Mesodermal cell (in vitro differentiated cells): ENCODE data around the gene PDE2A.

Experiments
- H3K27ac ChIP-seq: 2 replicates; pipeline ENCODE4 v1.7.0; 2013; ENCODE audit warnings: mild to moderate bottlenecking, low read depth, low read length, moderate library complexity; ENCODE audit not compliant: severe bottlenecking
- H3K36me3 ChIP-seq: 2 replicates; pipeline ENCODE4 v1.7.1; 2013; ENCODE audit warnings: mild to moderate bottlenecking, low read length, moderate library complexity; ENCODE audit not compliant: control insufficient read depth, insufficient read depth
- H3K4me1 ChIP-seq: one replicate; pipeline ENCODE4 v1.7.1; 2013; ENCODE audit warnings: mild to moderate bottlenecking, low read length; ENCODE audit not compliant: insufficient read depth, control insufficient read depth, poor library complexity, severe bottlenecking
- H3K4me3 ChIP-seq: 2 replicates; pipeline ENCODE4 v1.7.0; 2013; ENCODE audit warnings: low read length, control low read depth, mild to moderate bottlenecking; ENCODE audit not compliant: insufficient read depth, poor library complexity, severe bottlenecking; ENCODE audit errors: extremely low read depth
- H3K9me3 ChIP-seq: 2 replicates; pipeline ENCODE4 v1.7.1; 2013; ENCODE audit warnings: mild to moderate bottlenecking, low read length, moderate library complexity; ENCODE audit not compliant: control insufficient read depth
- WGBS, 2 experiments: methylation state at CpG; one replicate each; pipeline ENCODE4 v1.1.5; 2013; ENCODE audit warnings: missing lambda C conversion rate in 2 of 2; ENCODE audit not compliant: insufficient coverage in 2 of 2; 5-methylcytosine and 5-hydroxymethylcytosine counted together

PDE2A gene

DNA sequence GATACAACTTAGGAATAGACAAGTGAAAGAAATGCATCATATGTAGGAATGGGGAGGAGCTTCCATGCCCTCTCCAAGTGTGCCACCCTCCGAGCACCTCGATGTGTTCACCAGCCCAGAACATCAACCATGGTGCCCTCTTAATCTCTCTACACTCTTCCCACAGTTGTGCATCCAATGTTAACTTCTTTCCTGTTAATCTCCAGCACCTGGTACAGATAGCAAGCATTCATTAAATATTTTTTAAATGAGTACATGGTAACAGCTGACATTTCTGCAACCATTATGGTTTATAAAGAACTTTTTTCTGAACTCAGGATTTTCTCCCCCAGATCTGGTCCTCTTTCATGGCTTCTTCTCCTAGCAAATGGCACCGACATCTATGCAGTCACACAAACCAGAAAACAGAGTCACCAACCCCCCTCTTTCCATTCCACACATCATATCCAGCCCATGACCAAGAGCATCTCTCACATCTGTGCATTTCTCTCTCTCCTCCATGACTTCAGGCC is 121.8 kb downstream of the PDE2A start:
- H3K36me3 ChIP-seq: no peaks in the 10 kb centered on the region
- no peaks in the 10 kb centered on the region for H3K4me1 ChIP-seq
- H3K27ac ChIP-seq: no peak overlapping the region
- 90 to 100% methylated on average over 3 of the region's 3 CpGs for WGBS, 2 experiments
- H3K4me3 ChIP-seq: no peak overlapping the region
- no peaks in the 10 kb centered on the region for H3K9me3 ChIP-seq

DNA sequence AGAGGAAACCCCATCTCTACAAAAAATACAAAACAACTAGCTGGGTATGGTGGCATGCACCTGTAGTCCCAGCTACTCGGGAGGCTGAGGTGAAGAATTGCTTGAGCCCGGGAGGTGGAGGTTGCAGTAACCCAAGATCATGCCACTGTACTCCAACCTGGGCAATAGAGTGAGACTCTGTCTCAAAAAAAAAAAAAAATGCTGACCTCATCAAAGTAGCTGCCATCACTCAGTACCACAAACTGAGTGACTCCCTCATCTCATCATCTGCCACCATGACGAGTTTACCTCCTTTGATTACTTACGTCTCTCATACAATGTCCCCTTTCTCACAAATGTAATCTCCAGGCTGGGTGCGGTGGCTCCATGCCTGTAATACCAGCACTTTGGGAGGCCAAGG is 122.7 kb downstream of the PDE2A start:
- no peak overlapping the region for H3K27ac ChIP-seq
- no peaks in the 10 kb centered on the region for H3K9me3 ChIP-seq
- H3K36me3 ChIP-seq: no peaks in the 10 kb centered on the region
- H3K4me1 ChIP-seq: no peaks in the 10 kb centered on the region
- H3K4me3 ChIP-seq: no peak overlapping the region
- WGBS, 2 experiments: 88 to 94% methylated on average over 5 of the region's 5 CpGs

DNA sequence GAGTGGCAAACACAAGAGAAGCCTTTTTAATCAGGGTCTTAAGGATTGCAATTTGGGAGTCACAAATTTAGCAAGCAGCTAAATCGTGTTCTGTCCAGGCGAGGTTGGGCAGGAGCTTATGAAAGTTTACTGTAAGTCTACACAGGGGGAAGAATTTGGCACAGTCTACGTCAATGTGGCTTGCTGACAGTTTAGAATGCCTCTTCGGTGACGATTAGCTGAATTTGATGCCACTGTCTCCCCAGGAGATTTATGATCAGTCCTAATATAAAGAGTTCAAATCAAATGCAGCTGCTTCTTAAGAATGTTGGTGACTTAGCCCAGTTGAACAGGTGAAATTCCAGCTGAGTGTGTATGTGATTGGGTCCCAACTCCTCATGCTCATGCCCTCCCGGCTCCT is 125.8 kb downstream of the PDE2A start:
- no peak overlapping the region for H3K27ac ChIP-seq
- no peak overlapping the region for H3K4me3 ChIP-seq
- WGBS, 2 experiments: 89 to 100% methylated on average over 4 to 6 of the region's 6 CpGs
- H3K4me1 ChIP-seq: no peaks in the 10 kb centered on the region
- H3K9me3 ChIP-seq: no peaks in the 10 kb centered on the region
- no peaks in the 10 kb centered on the region for H3K36me3 ChIP-seq

DNA sequence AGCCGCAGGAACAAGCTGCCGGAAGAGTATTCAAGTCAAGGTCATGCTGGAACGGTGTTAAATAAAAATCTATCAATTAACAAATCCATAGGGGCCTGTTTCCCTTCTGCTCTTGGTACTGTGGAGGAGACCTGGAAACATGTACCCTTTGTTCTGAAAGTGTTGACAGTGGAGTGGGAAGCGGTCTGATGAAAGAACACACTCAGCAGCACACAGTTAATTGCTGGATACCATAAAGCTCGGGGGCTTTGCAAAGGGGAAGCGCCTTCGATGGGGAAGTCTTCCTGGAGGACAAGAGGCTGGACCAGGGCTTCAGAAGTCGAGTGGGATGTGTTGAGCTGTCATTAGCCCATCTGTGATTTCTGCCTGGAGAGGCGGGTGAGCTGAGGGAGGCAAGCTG is 127.4 kb downstream of the PDE2A start:
- Histone ChIP-seq H3K4me3 (no peak overlapping the region), H3K9me3 (no peaks in the 10 kb centered on the region), H3K36me3 (no peaks in the 10 kb centered on the region), H3K27ac (no peak overlapping the region), H3K4me1 (no peaks in the 10 kb centered on the region)
- WGBS, 2 experiments: 73 to 87% methylated on average over 5 to 6 of the region's 9 CpGs

DNA sequence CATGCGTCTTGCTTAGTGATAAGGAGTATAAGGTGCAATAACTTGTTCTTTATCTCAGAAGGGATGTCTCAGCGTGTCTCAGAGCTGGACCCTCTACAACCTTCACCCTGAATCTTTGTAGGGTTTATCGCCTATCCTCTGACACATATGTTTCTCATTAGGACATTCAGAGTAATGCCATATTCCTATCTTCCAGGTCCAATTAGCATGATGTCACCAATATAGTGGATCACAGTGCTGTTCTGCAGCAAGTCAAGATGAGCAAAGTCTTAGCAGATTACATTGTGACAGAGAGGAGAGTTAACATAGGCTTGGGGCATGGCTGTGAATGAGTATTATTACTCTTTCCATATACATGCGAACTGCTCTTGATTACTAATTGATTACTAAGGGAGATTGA is 129.6 kb downstream of the PDE2A start:
- WGBS, 2 experiments: 100% methylated on average over 1 to 2 of the region's 4 CpGs
- Histone ChIP-seq H3K9me3 (no peaks in the 10 kb centered on the region), H3K4me3 (no peak overlapping the region), H3K27ac (no peak overlapping the region), H3K4me1 (no peaks in the 10 kb centered on the region), H3K36me3 (no peaks in the 10 kb centered on the region)

DNA sequence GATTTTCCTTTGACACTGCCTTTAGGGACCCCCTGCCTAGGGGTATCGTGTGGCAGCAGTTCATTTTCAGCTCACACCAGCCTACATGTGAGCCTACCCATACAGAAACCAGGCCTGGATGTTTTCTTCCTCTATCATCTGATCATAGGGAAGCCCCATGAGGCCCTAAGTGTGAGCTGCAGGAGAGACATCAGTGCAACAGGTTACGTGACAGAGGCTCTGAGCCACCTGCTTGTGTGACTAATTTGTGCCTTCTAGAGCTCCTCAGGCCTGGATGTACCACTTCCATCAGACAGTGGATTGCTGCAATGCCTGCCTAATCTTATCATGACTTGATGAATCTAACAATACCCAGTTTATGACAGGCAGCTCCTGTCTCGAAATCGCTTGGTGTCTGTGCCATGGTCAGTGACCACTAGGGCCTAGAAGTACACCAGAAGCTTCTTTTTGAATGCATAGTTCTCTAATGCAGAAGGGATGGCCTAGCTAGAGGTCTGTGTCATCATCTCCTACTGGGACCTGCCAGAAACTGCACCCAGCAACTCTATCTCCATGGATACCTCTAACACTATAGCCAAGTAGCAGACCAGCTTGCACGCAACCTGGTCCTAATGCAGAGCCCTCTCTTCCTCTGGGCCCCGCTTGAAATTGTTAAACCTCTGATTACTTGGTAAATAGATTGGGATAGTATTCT is 130.2 kb downstream of the PDE2A start:
- Histone ChIP-seq H3K9me3 (no peaks in the 10 kb centered on the region), H3K4me1 (no peaks in the 10 kb centered on the region)
- 90 to 98% methylated on average over 4 to 5 of the region's 6 CpGs for WGBS, 2 experiments

DNA sequence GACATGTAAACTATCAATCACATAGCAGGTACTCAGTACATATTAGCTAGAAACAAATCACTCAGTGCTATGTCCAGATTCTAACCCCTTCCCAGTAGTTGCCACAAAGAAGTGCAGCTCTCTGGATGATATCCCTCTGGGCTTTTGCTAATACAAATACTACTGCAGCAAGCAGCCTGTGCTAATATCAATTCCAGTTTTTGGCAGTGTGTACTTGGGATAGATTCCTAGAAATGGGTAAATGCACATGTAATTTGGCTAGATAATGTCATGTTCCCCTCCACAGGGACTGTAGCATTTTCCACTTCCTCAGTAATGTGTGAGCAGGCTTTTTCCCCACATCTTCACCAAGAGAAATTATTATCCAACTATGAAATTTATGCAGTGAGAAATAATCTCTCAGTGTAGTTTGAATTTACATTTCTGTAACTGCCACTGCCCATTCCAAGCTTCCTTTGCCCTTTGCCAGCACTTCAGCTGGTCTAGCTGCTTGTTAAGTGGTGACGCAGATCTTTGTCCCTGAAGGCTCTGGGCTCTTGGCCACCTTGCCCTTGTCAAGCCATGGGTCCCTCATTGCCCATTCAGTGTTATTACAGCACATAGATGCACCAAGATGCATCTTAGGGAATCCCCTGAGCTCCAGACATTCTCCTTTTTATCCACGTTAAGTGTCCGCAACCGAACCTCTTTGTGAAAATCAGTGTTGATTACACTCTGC is 132.8 kb downstream of the PDE2A start:
- Histone ChIP-seq H3K9me3 (no peaks in the 10 kb centered on the region), H3K27ac (no peak overlapping the region), H3K4me1 (no peaks in the 10 kb centered on the region), H3K36me3 (no peaks in the 10 kb centered on the region), H3K4me3 (no peak overlapping the region)
- 98% methylated on average over 4 of the region's 4 CpGs for WGBS, 2 experiments

More for the DNA sequence above, 130.2 kb downstream of the PDE2A start:
- no peak overlapping the region for H3K27ac ChIP-seq
- no peak overlapping the region for H3K4me3 ChIP-seq
- H3K36me3 ChIP-seq: no peaks in the 10 kb centered on the region

DNA sequence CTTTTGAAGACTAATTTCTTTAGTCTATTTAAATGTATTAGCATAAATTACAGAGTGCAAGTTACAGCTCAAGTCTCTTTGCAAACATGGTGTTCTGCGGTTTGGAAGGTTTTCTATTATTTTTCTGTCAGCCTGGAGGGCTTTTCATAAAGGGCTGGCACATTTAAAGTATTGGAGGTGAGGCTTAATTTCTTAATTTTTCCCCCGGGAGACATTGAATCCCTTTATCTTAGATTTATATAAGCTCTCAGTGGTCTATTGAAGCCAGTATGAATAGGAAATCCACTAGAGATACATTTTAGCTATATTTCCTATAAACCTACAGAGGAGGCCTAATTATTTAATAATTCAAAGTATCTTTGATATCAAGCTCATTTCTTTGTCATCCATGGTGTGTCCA is 137.2 kb downstream of the PDE2A start:
- Histone ChIP-seq H3K4me3 (no peak overlapping the region), H3K4me1 (peaks cover 5% of the 10 kb centered on the region), H3K36me3 (no peaks in the 10 kb centered on the region), H3K9me3 (no peaks in the 10 kb centered on the region), H3K27ac (no peak overlapping the region)
- no CpG with 5 or more reads among the region's 2 CpGs for WGBS, 2 experiments

DNA sequence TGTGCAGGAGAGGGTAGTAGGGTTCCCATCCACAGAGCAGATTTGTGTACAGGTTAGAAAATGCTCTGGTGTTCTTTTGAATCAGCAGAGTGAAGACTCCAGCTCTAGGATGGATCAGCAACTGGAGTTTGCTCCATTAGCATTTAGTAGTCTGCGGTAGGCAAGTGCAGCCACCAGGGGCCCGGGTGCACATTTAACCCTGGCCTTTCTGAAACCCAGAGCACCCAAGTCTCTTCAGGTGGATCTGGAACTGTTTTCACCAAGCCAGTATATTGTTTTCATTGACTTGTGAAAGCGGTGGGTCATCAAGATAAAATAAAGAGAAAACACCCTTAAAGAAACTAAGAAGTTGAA is 139.1 kb downstream of the PDE2A start:
- H3K27ac ChIP-seq: peak overlapping the region; percentile 55

DNA sequence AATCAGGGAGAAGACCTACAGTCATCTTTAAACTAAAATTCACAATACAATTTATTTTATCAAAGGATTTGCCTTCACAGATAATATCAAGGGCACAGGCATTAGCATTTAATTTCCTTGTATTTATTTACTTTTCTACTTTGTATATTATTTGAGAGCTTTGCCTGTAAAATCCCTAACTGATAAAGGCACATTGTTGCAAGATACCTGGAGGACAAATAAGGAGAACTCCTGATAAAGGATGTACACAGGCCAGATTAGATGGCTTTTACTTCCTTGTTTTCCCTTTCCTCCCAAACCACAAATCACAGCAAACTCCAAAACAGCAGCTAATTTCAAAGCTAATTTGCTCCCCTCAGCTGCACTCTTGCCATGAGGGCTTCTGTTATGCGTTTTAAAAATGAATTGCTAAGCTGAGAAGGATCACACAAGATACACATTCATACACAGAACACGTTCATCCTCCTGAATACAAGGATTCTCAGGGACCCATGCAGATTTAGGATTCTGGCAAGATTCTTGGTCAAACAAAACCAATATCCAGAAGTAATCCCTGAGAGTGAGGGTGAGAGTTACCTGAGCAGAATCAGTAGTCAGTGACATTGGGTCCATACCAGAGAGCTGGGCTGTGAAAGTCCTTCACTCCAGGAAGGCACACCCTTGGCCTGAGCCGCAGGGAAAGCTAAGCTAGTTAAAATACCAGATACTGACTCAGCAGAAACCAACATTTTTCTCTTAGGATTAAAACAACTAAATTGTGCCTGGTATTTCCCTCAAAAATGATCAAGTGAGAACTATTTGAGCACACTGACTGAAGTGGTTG is 139.6 kb downstream of the PDE2A start:
- H3K4me1 ChIP-seq: peaks cover 5% of the 10 kb centered on the region
- H3K36me3 ChIP-seq: no peaks in the 10 kb centered on the region
- H3K9me3 ChIP-seq: no peaks in the 10 kb centered on the region
- H3K4me3 ChIP-seq: no peak overlapping the region
- 75% methylated on average over 1 of the region's 3 CpGs; no CpG with 5 or more reads in 1 of the 2 experiments for WGBS, 2 experiments
- peak overlapping the region; percentile 55 for H3K27ac ChIP-seq

More for the DNA sequence above, 139.1 kb downstream of the PDE2A start:
- Histone ChIP-seq H3K4me1 (peaks cover 5% of the 10 kb centered on the region), H3K36me3 (no peaks in the 10 kb centered on the region), H3K9me3 (no peaks in the 10 kb centered on the region), H3K4me3 (no peak overlapping the region)
- WGBS, 2 experiments: 10 to 25% methylated on average over 2 of the region's 3 CpGs
